SIG-M5 treated with dmso at 0.1 percent for 504 hours (cell line): ENCODE results near the gene PPP2R2C.

Source experiments
- DNase-seq: peaks from one replicate; lab custom pipeline; 2025; ENCODE audit not compliant: unreplicated experiment; lab: John Stamatoyannopoulos, UW

PPP2R2C gene

GRCh38 chr4:6469898-6470501, 2.4 kb downstream of the PPP2R2C start:
- no peak for DNase-seq

GRCh38 chr4:6469144-6469543, 3.3 kb downstream of the PPP2R2C start:
- no peak for DNase-seq

- DNase-seq: no peak
These were observed 4.0 kb downstream of the PPP2R2C start for GRCh38 chr4:6468376-6468775.

- no peak for DNase-seq
These were observed 4.8 kb downstream of the PPP2R2C start for GRCh38 chr4:6467600-6467999.

GRCh38 chr4:6466756-6467381, 5.5 kb downstream of the PPP2R2C start:
- DNase-seq: no peak

GRCh38 chr4:6465955-6466354, 6.5 kb downstream of the PPP2R2C start:
- no peak for DNase-seq

GRCh38 chr4:6464842-6465588, 7.4 kb downstream of the PPP2R2C start:
- no peak for DNase-seq

- DNase-seq: no peak
These were observed 8.8 kb downstream of the PPP2R2C start for GRCh38 chr4:6463311-6464289.

- DNase-seq: no peak
These were observed 10.9 kb downstream of the PPP2R2C start for GRCh38 chr4:6461301-6462165.

- no peak for DNase-seq
These were observed 11.5 kb downstream of the PPP2R2C start for GRCh38 chr4:6460876-6461275.

- DNase-seq: no peak
These were observed 13.9 kb downstream of the PPP2R2C start for GRCh38 chr4:6458528-6458927.

GRCh38 chr4:6456450-6456849, 16.0 kb downstream of the PPP2R2C start:
- DNase-seq: no peak

- no peak for DNase-seq
These were observed 18.1 kb downstream of the PPP2R2C start for GRCh38 chr4:6454112-6454910.

- DNase-seq: no peak
These were observed 18.8 kb downstream of the PPP2R2C start for GRCh38 chr4:6453688-6453990.

- no peak for DNase-seq
These were observed 19.3 kb downstream of the PPP2R2C start for GRCh38 chr4:6452897-6453687.

- no peak for DNase-seq
These were observed 20.1 kb downstream of the PPP2R2C start for GRCh38 chr4:6452116-6452896.

GRCh38 chr4:6451309-6451708, 21.1 kb downstream of the PPP2R2C start:
- no peak for DNase-seq

- no peak for DNase-seq
These were observed 21.7 kb downstream of the PPP2R2C start for GRCh38 chr4:6450709-6451108.
